HG03460 (cell line): ENCODE data around the gene TSHZ2.
"Not testable (repeated sequence)": the region's sequence is repeated elsewhere in the genome, so short reads cannot be mapped to it uniquely, and the experiment has no call there.

Experiments
- ATAC-seq: cut with Tn5 transposase; IDR thresholded peaks from one replicate; pipeline ENCODE4 v1.9.1; 2021; ENCODE audit not compliant: unreplicated experiment

The TSHZ2 gene

DNA sequence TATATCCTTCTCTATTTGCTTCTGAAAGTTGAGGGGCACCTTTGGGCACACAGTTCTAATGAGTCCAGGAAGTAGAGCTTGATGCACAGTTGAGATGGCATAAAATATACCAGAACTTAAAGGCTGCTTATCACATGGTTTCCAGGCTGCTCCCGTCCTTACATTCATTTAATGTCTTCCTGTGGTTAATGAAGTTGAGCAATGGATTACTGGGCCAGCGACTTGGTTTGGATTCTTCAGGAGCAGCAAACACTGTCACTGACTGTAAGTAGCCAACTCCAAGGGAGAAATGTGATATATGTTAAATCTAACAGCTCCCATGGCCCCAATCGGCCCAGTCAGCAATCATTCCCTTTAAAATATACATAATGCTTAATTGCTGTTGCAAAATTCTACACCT lies 9.0 kb upstream of the TSHZ2 start:
- ATAC-seq = no peak

DNA sequence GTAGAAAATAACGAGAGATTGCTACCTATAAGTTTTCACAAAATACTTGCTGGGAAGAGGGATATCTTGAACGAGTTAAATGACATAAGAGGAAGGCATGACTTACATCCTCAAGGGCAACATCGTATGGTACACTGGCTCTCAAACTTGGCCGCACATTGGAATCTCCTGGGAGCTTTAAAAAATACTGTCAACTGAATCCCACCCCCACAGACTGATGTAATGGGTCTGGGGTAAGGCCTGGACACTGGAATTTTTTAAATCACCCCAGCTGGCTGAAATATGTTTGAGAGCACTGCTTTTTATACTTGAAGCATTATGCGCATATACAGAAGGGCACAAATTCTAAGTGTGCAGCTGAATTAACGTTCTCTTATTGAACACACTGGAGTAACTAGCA lies 8.0 kb upstream of the TSHZ2 start:
- ATAC-seq = no peak

DNA sequence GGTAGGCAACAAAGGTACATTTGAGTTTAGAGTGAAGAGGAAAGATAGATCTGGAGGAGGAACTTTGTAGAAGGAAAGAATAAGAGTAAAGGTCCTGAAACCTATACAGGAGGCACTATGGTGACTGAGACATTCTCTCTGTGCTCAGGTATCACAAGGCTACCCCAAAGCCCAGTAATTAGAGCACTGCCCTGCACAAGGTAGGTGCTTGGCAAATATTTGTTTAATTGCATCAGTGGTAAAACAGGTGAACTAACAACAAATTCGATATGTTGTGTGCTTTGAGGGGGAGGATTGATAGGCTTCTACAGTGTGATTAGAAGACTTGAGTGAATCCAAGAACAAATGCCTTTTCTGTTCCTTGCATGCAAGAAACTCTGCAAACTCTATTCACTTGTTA lies 6.8 kb upstream of the TSHZ2 start:
- no peak for ATAC-seq

DNA sequence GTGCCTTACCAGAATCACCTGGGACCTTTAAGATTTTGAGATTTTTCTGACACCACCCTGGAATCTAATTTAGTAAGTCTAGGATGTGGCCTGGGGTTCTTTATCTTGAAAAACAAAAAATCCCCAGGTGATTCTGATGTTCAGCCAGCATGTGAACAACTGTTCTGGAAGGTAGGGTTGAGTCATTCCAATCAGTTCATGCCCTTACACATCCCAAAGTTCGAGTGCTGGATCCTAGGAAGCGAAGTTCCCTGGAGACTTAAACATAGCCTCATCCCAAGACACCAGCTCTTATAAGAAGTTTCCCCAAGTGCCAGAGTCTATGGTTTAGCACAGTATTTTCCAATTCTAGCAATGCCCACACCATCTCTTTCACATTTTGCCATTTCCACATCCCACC lies 6.3 kb upstream of the TSHZ2 start:
- ATAC-seq = no peak

DNA sequence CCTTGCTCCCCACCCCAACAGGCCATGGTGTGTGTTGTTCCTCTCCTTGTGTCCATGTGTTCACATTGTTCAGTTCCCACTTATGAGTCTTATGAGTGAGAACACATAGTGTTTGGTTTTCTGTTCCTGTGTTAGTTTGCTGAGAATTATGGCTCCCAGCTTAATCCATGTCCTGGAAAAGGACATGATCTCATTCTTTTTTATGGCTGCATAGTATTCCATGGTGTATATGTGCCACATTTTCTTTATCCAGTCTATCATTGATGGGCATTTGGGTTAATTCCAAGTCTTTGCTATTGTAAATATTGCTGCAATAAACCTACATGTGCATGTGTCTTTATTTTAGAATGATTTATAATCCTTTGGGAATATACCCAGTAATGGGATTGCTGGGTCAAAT lies 5.6 kb upstream of the TSHZ2 start:
- not testable (repeated sequence) for ATAC-seq

DNA sequence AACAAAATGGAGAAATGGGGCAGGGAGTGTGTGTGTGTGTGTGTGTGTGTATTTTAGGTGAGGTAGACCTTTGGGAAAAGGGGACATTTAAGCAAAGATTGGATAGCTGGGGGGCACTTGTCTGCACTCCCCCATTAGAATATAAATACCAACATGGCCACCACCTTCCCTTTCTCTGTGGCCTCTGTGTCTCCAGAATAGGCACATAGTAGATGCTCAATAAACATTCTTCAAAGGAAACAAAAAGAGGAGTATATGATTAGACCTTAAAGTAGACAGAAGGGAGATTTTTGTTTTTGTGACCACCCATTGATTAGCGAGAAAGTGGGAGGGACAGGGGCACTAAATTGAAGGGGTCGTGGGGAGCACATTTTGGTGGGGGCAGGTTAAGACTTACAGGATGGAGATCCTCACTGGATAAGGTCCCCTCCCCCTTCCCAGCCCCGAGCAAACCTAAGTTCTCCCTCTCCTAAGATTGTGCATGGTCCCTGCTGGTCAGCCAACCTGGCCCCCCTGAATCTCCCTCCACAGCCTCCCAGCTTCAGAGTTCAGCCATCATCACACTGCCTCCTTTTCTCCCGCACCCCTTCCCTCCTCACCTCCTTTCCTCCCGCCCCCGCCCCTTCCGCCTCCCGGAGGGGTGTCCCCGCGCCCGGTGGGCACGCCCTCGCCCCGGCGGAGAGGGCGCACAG lies 514 bp upstream of the TSHZ2 start:
- no peak for ATAC-seq

DNA sequence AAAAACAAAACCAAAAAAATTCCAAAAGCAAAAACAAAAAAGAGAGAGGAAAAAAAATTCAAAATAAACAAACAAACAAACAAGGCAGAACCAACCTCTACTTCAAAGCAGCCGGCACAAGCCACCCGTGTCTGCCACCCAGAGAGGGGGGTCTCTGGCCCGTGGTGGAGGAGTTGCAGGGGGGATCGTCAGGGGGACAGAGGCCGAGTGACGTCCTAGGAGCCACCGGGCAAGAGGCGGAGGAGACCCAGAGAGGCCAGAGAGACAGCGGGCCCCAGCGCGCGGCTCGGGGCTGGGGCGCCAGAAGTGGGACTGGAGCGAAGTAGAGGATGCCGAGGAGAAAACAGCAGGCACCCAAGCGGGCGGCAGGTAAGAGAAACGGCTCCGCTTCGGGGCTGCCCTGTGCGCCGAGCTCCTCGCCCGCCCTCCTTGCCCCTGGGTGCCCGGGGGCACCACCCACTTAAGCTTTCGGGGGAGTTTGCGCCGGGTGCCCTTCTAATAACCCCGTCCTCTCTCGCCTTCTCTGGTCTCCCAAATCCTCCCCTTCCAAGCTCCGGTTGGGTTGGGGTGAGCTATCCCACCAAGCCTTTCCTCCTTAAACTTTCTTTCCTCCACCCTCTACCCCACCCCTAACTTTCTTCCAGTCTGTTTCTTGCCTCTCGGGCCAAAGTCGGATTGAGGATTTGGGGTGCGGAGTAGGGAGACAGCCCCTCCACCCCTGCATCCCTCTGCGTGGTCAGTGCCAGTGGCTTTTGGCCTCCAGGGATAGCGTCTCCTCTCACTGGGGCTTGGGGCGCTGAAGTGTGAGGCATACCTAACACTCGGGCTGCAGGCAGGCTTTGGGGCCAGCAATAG lies 1.0 kb downstream of the TSHZ2 start:
- ATAC-seq = no peak

DNA sequence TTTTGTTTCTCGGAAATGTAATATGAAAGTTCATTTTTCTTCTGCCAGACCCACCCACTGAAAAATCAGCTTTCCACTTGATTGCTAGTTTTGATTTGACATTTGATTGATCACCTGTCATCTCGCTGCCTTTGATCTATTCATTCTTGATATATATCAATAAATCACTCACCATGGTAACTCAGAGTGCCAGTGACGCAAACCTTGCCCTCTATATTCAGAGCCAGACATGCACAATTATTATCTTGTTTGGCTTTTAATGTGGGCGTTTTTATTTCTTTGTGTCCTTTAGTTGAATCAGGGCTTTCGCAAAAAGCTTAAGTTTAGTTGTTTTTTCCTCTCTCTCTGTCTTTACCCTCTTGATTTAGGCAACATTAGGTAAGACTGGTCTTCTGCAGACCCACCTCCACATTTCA lies 2.0 kb downstream of the TSHZ2 start:
- ATAC-seq = no peak

DNA sequence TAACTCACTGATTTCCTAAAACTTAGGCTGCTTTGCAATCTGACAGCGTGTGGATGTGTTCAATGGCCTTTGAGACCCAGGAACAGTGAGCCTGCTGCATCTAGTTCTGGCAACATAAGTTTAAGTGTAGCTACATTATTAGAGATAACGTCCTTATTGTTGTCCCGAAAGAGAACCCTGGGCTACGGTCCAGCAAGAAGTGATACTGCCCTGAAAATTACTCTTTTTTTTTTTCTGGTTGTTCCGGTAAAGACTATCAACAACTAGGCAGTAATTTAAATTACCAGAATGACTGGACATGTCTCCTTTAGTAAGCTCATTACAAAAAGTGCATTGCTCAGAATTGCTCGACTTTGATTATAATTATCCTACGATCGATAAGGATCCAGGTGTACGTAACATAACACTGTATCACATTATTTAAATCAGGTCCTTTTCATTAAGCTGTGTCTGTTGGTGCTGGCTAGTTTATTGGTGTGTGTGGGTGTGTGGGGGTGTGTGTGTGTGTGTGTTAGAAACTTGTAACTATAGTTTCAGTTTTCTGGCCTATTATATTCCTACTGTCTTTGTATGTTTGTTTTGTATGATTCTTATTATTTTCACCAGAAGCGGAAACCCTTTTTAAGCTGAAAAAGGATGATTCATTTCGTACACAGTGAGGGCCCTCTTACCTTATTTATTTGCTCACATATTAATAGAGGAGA lies 3.0 kb downstream of the TSHZ2 start:
- no peak for ATAC-seq

DNA sequence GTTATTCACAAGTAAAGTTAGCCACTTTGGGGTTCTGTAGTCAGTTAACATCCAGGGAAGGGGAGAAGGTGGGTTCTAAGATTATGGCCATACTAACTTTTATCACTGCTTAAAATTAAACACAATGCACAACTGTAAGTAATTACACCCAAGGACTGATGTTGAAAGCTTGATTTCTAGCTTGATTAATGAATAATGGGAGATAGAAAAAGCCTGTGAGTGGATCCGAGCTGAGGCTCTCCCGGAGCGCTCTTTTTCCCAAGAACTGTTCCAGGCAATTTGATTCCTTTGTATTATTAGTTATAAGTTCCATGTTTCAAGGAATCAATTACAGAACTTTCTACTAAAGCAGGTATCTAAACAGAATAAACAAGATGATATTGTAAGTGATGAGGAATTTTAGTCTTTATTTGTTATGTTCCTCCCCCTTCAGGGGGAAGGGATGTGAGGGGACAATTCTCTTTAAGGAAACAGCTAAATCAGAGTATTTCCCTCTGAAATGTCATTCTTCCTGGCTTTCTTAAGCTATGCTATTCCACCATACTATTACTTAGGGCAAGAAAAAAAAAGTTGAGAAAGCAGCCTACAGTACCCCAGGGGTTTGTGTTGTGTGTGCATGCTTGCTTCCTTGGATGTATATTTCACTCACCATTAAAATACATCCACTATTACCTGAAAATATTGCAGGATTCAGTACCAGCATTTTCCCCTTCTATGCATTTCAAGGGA lies 3.8 kb downstream of the TSHZ2 start:
- no peak for ATAC-seq

DNA sequence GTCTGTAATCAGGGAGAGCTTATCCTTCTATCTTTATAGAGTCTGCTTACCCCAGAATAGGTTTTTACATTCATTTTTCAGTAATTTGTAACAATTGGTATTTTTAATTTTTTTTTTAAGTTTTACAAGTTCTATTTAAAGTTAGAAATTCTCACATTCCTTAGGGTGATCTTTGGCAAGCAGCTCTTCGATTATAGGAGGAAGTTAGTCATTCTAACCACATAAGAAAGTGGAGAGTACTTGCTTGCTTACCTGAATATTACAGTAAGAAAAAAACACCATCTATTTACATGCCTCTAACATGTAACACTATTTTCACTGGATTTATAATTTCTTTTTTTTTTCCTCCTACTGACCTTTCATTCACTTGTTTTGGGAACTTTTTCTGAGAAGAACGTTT lies 6.7 kb downstream of the TSHZ2 start:
- no peak for ATAC-seq

DNA sequence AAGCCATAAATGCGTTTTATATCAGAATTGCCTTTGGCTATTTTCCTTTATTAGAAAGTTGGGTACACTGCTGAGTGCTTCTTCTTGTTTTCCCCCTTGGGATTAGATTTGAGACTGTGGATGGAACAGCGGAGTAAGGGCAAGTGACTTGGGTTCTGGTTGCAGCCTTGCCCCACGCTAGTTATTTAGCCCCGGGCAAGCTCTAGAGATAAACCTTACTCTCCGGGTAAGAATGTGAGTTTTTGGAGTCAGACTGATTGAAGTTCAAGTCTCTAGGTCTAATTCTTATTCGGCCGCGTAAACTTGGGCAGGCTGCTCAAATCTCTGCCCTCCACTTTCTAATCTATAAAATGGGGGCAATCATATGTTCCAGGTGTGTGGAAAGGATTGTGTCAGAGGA lies 8.9 kb downstream of the TSHZ2 start:
- no peak for ATAC-seq

DNA sequence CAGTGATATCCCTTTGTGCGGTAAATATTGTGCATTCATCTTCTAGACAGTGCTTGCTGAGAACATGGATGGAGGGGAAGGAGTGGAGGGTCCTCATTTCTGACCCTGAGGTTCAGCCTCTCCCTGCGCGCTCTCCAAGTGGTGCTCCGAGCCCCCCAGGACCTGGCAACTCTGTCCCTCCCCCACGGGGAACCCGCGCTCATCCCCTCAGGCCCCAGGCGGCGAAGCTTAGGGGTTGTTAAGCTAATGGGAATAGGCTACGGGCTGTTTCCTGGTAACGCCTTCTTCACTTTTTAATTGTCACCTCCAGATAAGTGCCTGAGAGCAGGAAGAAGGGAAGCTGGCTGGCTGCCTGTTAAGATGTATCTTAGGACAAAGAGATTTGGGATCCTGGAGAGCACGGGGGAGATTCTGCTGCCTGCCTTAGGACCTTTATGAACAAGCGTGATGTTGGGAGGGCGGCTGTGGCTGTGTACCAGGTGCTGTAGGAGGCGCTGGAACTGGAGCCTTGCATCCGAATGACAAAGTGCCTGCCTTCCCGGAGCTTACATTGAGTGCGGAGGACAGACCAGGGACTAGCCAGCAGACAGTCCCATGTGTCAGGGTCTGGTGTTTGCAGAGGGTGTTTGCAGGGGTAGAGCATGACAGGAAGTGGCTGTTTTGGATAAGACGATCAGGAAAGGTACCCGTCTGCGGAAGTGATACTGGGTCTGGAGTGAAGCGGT lies 11.7 kb downstream of the TSHZ2 start:
- ATAC-seq = no peak

DNA sequence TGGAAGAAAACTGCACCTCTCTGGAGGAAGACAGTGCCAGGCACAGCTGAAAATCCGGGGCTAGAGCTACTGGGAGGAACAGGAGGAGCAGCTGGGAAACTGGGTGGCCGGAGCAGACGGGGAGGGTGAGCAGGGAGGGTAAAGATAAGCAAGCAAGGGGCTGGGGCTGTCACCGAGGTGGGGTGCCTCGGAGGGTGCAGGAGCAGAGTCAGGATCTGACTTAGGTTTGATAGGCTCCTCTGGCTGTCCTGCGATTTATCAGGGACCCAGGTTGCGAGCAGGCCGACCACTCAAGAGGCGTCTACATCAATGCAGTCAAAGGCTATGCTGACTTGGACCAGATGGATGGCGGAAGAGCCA lies 12.3 kb downstream of the TSHZ2 start:
- no peak for ATAC-seq

DNA sequence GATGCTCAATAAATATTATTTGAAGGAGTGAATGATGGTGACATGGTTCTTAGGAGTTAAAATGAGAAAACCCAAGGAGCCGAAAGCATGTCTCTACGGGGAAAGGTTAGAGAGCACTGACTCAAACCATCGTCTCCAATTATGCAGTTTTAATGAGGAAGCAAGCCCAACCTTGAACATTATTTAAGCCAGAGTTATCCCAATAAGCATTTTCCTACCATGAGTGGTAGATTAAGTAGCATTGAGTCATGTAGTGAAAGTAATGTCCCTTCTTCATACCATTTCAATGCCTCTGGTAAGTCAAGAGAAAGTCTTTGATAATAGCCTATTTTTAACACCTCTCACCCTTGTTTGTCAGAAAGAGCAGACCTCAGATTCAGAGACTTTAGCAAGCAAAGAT lies 13.5 kb downstream of the TSHZ2 start:
- ATAC-seq = no peak

DNA sequence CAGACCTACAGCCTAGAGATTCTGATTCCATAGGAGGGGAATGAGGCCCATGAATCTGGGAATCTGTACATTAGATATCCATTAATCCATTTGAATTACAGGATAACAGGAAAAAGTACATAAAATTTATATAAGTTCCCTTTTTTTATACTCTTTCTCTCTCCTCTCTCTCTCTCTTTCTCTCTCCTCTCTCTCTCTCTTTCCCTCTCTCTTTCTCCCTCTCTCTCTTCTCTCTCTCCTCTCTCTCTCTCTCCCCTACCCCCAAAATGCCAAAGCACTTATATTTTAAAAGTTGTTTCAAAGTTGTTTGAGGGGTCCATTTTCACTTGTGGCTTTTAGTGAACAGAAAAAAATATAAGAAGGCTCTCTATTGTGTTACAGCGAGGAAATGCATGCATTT lies 15.1 kb downstream of the TSHZ2 start:
- no peak for ATAC-seq

DNA sequence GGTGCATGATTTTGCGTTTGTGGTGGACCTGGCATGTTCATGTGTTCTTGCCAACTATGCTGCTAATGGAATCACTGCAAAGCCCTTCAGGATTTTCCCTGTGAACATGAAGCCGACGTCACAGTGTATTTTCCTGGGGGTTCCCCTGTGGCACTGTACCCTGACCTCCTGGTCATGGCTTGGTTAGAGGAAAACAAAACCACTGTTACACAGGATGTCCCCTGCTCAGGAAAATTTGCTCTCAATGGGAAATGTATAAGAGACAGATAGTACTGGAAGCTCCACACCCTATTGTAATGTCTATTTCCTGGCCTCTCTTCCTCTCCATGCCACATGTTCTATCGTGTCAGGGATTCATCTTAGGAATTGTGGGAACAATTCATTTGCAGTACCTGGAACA lies 19.7 kb downstream of the TSHZ2 start:
- ATAC-seq = no peak

DNA sequence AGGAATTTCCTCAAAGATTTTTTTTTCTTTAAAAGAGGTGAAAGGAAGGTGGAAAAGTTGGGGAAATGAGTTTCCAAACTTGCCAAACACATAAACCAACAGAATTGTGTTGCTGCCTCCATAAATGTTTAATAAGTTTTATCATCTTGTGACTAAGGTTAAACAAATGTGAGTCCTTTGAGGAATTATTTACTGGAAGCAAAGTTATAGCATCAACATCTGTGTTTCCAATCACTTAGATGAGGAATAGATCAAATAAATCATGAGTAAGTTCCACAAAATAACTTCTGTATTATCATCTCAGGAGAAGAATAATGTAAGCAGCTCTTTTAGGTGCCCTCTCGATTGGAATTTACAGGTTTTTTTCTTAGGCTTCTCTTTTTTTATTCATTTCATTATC lies 20.5 kb downstream of the TSHZ2 start:
- ATAC-seq = no peak

DNA sequence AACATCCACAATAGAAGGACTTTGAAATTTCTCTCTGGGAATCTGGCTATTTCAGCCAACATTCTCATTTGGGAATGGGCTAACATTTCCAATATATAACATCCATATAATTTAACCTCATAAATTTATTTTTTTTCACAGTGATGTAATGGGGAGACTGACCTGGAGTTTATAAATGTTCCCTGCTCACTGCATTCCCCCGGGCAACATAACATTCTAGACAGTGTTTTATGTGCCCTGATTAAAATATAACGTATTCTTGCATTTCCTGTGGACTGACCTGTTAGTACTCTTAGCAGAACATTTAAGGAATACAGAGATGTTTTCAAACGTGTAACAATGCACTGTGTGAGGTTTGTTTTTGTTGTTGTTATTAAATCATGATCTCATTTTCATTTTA lies 20.9 kb downstream of the TSHZ2 start:
- no peak for ATAC-seq

DNA sequence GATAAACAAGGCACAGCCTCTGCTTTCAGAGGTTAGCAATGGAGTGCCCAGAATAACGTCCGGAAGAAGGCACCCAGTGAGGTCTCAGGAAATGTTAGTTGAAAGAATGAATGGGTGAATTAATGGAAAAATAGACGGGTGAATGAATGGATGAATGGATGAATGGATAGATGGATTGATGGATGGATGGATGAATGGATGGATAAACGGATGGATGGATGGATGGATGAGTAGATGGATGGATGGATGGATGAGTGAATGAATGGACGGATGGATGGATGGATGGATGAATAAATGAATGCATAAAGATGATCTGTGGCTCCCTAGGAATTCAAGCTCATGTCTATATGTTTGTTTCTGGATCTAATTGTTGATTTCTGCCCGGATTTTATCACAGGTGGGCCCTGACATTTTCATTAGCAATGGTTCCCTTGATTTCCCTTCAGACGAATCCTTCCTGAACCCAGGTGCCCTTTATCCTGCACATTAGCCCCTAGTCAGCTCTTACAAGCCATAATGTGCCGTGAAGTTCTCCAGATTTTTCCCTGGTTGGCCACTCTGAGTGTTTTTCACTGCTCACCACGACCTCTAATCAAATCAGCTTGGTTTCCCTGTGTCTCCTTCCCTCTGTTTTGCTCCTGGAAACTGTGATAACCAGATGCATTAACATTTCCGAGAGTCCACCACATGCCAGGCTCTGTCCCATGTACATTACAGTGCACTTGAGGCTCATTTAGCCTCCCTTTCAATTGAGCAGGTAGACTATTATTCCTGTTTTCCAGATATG lies 22.2 kb downstream of the TSHZ2 start:
- no peak for ATAC-seq
